Karpas-422 (cell line): ENCODE results near the gene PRR5L. TPM values are rescaled to one million over a fixed set of nuclear protein-coding genes. Genes with fewer than 3 reads are reported as not detected.

Experiments used
- DNase-seq: peaks from one replicate; pipeline ENCODE4 v3.0.0-alpha.2; 2015
- H2AFZ ChIP-seq: fragments of 200-600 bp; sonication (generic); 2 replicates; pipeline ENCODE4 v1.6.1; 2014; ENCODE audit warnings: antibody characterized with exemption, low read length, mixed read lengths
- H3K27ac ChIP-seq: fragments of 200-600 bp; sonication (generic); 2 replicates; pipeline ENCODE4 v1.5.1; 2014; ENCODE audit warnings: mild to moderate bottlenecking, low read length, moderate library complexity
- H3K27me3 ChIP-seq: fragments of 200-600 bp; sonication (generic); 2 replicates; pipeline ENCODE4 v1.6.1; 2014; ENCODE audit warnings: low read length, mixed read lengths
- H3K36me3 ChIP-seq: fragments of 200-600 bp; sonication (generic); 2 replicates; pipeline ENCODE4 v1.6.1; 2014; ENCODE audit warnings: low read length, mixed read lengths; ENCODE audit not compliant: insufficient read depth
- H3K4me1 ChIP-seq: fragments of 200-600 bp; sonication (generic); 2 replicates; pipeline ENCODE4 v1.6.1; 2014; ENCODE audit warnings: mild to moderate bottlenecking, low read length, mixed read lengths
- H3K4me2 ChIP-seq: fragments of 200-600 bp; sonication (generic); 2 replicates; pipeline ENCODE4 v1.6.1; 2014; ENCODE audit warnings: low read length, low read depth, mild to moderate bottlenecking; ENCODE audit not compliant: poor library complexity, severe bottlenecking
- H3K4me3 ChIP-seq: fragments of 200-600 bp; sonication (generic); 2 replicates; pipeline ENCODE4 v1.5.1; 2014; ENCODE audit warnings: mild to moderate bottlenecking, antibody characterized with exemption, low read length, mixed read lengths
- H3K79me2 ChIP-seq: fragments of 200-600 bp; sonication (generic); 2 replicates; pipeline ENCODE4 v1.6.1; 2014; ENCODE audit warnings: mild to moderate bottlenecking, low read length, mixed read lengths
- H3K9ac ChIP-seq: fragments of 200-600 bp; sonication (generic); 2 replicates; pipeline ENCODE4 v1.6.0; 2014; ENCODE audit warnings: low read length
- H3K9me2 ChIP-seq: fragments of 200-600 bp; sonication (generic), shearing (Covaris generic); replicated peaks from 2 replicates; pipeline ENCODE4 v1.6.0; 2014; ENCODE audit warnings: mild to moderate bottlenecking, low read length, moderate library complexity; ENCODE audit not compliant: insufficient read depth
- H3K9me3 ChIP-seq: fragments of 300-700, 200-600 bp; sonication (generic); 2 replicates; pipeline ENCODE4 v1.6.1; 2014; ENCODE audit warnings: low read length, mixed read lengths
- H4K20me1 ChIP-seq: fragments of 200-600 bp; sonication (generic); 2 replicates; pipeline ENCODE4 v1.6.1; 2014; ENCODE audit warnings: mild to moderate bottlenecking, antibody characterized with exemption, low read length, low read depth; ENCODE audit not compliant: insufficient read depth
- total RNA-seq: library from RNA; depleted of rRNA; stranded (reverse); fragments of >200 nt; shearing (Covaris generic); gene quantifications from 2 replicates; pipeline ENCODE4 v1.2.3, GENCODE V29; 2014; ENCODE audit warnings: low replicate concordance

PRR5L gene
- total RNA-seq, 1 experiment from 2014 or later, result not detected

- Histone ChIP-seq H3K36me3 (no peaks in the 10 kb centered on the region), H2AFZ (no peak overlapping the region), H3K4me3 (no peak overlapping the region), H3K79me2 (no peaks in the 10 kb centered on the region), H3K4me1 (no peaks in the 10 kb centered on the region), H3K9me3 (no peaks in the 10 kb centered on the region), H3K27me3 (no peaks in the 10 kb centered on the region), H4K20me1 (no peaks in the 10 kb centered on the region), H3K9ac (no peak overlapping the region), H3K4me2 (no peak overlapping the region), H3K9me2 (no peaks in the 10 kb centered on the region), H3K27ac (no peak overlapping the region)
- no peak for DNase-seq
Observed at GRCh38 chr11:36270701-36271100, 25.4 kb upstream of the PRR5L start.

DNA sequence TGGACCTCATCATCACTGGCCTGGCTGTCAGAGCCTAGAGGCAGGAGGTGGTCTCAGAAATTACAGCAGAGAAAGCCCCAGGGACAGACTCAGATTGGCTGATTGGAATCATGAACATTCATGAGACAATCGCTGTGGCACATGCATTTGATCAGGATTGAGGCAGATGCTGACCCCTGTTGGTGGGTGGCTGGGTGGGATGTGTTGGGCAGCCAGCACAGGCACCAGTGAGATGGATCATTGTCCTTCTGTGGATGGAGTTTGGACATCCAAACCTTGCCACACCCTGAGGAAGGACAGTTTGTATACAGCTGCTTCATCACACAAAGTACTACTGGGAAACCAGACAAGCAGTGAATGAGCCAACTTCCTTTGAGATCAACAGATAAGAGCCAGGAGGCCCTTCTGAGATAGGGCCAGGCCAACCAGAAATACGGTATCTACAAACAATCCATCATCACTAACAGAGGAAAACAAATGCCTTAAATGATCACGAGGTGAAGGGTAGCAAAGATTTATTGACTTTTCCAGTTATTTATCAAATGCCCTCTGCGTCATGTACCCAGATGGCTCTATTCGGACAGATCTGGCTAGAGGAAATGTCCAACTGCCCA lies 24.2 kb upstream of the PRR5L start:
- Histone ChIP-seq H3K9me2 (no peaks in the 10 kb centered on the region), H3K9me3 (no peaks in the 10 kb centered on the region), H3K79me2 (no peaks in the 10 kb centered on the region), H2AFZ (no peak overlapping the region), H4K20me1 (no peaks in the 10 kb centered on the region), H3K4me3 (no peak overlapping the region), H3K27ac (no peak overlapping the region), H3K27me3 (no peaks in the 10 kb centered on the region), H3K36me3 (no peaks in the 10 kb centered on the region), H3K4me2 (no peak overlapping the region), H3K4me1 (no peaks in the 10 kb centered on the region), H3K9ac (no peak overlapping the region)
- DNase-seq, result no peak

DNA sequence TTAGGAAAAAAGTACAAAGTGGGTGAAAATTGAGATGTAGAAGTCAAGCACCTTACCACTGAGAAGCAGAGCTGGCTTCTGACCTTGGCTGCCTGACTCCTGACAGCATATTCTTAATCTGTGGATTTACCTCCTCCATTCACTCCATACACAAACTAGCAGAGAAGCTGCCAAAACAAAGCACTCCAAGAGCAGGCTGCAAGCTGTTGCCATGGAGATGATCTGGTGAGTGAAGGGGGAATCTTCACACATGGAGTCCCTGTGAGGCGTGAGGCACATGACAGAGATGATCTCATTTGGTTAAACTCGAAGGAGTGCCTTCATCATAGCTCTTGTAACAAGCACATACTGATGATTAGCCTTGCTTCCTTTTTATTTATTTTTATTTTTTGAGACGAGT lies 23.0 kb upstream of the PRR5L start:
- no peak overlapping the region for H3K27ac ChIP-seq
- no peaks in the 10 kb centered on the region for H3K79me2 ChIP-seq
- no peaks in the 10 kb centered on the region for H4K20me1 ChIP-seq
- H3K4me1 ChIP-seq, result no peaks in the 10 kb centered on the region
- no peak overlapping the region for H3K4me2 ChIP-seq
- H3K9me3 ChIP-seq, result no peaks in the 10 kb centered on the region
- DNase-seq, result no peak
- H3K9ac ChIP-seq, result no peak overlapping the region
- H2AFZ ChIP-seq, result no peak overlapping the region
- no peaks in the 10 kb centered on the region for H3K9me2 ChIP-seq
- H3K36me3 ChIP-seq, result no peaks in the 10 kb centered on the region
- no peaks in the 10 kb centered on the region for H3K27me3 ChIP-seq
- no peak overlapping the region for H3K4me3 ChIP-seq

DNA sequence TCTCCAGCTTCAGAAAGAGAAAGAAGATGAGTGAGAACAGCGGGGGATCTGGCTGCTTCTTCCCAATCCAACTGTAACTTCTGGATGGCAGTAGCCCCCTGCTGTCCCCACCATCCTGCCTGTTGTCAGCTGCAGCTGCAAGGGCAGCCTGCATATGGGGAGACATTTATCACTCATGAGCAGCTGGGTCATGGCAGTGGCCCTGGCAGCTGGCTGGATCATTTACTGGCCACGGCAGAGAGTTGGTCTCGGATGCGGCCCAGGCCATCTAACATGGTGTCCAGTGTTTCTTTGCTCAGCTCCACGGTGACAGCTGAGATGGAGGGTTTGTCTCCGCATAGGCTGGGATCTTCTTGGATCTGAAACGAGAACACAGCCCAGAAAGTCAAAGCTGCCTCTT lies 21.7 kb upstream of the PRR5L start:
- no peaks in the 10 kb centered on the region for H3K27me3 ChIP-seq
- no peaks in the 10 kb centered on the region for H3K9me2 ChIP-seq
- no peak overlapping the region for H3K9ac ChIP-seq
- H4K20me1 ChIP-seq, result no peaks in the 10 kb centered on the region
- H3K4me1 ChIP-seq, result no peaks in the 10 kb centered on the region
- no peaks in the 10 kb centered on the region for H3K79me2 ChIP-seq
- H3K27ac ChIP-seq, result no peak overlapping the region
- no peaks in the 10 kb centered on the region for H3K36me3 ChIP-seq
- H3K9me3 ChIP-seq, result no peaks in the 10 kb centered on the region
- DNase-seq, result no peak
- H3K4me3 ChIP-seq, result no peak overlapping the region
- no peak overlapping the region for H3K4me2 ChIP-seq
- no peak overlapping the region for H2AFZ ChIP-seq

GRCh38 chr11:36278531-36279282 lies 17.4 kb upstream of the PRR5L start:
- no peak overlapping the region for H3K9ac ChIP-seq
- no peak overlapping the region for H2AFZ ChIP-seq
- no peaks in the 10 kb centered on the region for H3K36me3 ChIP-seq
- H3K4me3 ChIP-seq, result no peak overlapping the region
- H3K9me2 ChIP-seq, result no peaks in the 10 kb centered on the region
- no peaks in the 10 kb centered on the region for H4K20me1 ChIP-seq
- H3K4me2 ChIP-seq, result no peak overlapping the region
- no peaks in the 10 kb centered on the region for H3K4me1 ChIP-seq
- DNase-seq, result no peak
- H3K27ac ChIP-seq, result no peak overlapping the region
- H3K9me3 ChIP-seq, result no peaks in the 10 kb centered on the region; the same call in 1 of the 2 replicates
- no peaks in the 10 kb centered on the region for H3K27me3 ChIP-seq
- peaks cover 15% of the 10 kb centered on the region; the same call in 1 of the 2 replicates for H3K79me2 ChIP-seq

GRCh38 chr11:36280531-36280930 lies 15.6 kb upstream of the PRR5L start:
- no peaks in the 10 kb centered on the region for H3K4me1 ChIP-seq
- no peak for DNase-seq
- H3K27ac ChIP-seq, result no peak overlapping the region
- no peak overlapping the region for H3K4me3 ChIP-seq
- H3K27me3 ChIP-seq, result no peaks in the 10 kb centered on the region
- H3K79me2 ChIP-seq, result peaks cover 15% of the 10 kb centered on the region; the same call in 1 of the 2 replicates
- H3K36me3 ChIP-seq, result no peaks in the 10 kb centered on the region
- H4K20me1 ChIP-seq, result no peaks in the 10 kb centered on the region
- no peaks in the 10 kb centered on the region for H3K9me2 ChIP-seq
- no peak overlapping the region for H3K4me2 ChIP-seq
- H3K9ac ChIP-seq, result no peak overlapping the region
- H2AFZ ChIP-seq, result no peak overlapping the region
- H3K9me3 ChIP-seq, result no peaks in the 10 kb centered on the region; the same call in 1 of the 2 replicates

DNA sequence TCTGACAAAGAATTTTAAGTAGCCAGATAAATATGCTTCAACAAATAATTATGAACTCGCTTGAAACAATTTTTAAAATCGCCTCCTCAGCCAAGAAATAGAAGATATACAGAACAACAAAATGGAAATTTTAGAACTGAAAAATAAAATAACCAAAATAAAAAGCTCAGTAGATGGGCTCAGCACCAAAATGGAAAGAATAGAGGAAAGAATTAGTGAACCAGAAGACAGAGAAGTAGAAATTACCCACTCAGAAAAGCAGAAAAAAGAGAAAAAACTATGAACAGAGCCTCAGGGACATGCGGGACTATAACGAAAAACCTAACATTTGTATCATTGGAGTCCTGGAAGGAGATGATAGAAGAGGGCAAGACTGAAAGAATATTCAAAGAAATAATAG lies 14.2 kb upstream of the PRR5L start:
- no peak overlapping the region for H2AFZ ChIP-seq
- H3K4me1 ChIP-seq, result no peaks in the 10 kb centered on the region
- H3K9me3 ChIP-seq, result no peaks in the 10 kb centered on the region; the same call in 1 of the 2 replicates
- H3K9me2 ChIP-seq, result no peaks in the 10 kb centered on the region
- no peak for DNase-seq
- H3K27me3 ChIP-seq, result no peaks in the 10 kb centered on the region
- no peak overlapping the region for H3K4me3 ChIP-seq
- H3K9ac ChIP-seq, result no peak overlapping the region
- H3K36me3 ChIP-seq, result no peaks in the 10 kb centered on the region
- H4K20me1 ChIP-seq, result no peaks in the 10 kb centered on the region
- H3K4me2 ChIP-seq, result no peak overlapping the region
- H3K79me2 ChIP-seq, result peaks cover 19% of the 10 kb centered on the region; the same call in 1 of the 2 replicates
- H3K27ac ChIP-seq, result no peak overlapping the region

GRCh38 chr11:36282926-36283325 lies 13.2 kb upstream of the PRR5L start:
- Histone ChIP-seq H3K27me3 (no peaks in the 10 kb centered on the region), H3K79me2 (peaks cover 21% of the 10 kb centered on the region), H3K9me3 (no peaks in the 10 kb centered on the region; the same call in 1 of the 2 replicates), H3K4me3 (no peak overlapping the region), H3K27ac (no peak overlapping the region), H3K4me2 (no peak overlapping the region), H2AFZ (no peak overlapping the region), H3K36me3 (no peaks in the 10 kb centered on the region), H3K4me1 (peaks cover 4% of the 10 kb centered on the region), H3K9me2 (no peaks in the 10 kb centered on the region), H4K20me1 (no peaks in the 10 kb centered on the region), H3K9ac (no peak overlapping the region)
- no peak for DNase-seq
